Measurements from ENCODE around the gene OBP2A. TPM values are rescaled to one million over a fixed set of nuclear protein-coding genes. Genes with fewer than 3 reads are reported as not detected.

The OBP2A gene
- total RNA-seq, 1 experiment from 2014 or later: not detected

- ATAC-seq: no peak
- ChIA-PET RAD21 (ENCODE audit: low non-redundant PET in 1 of 2, low total read pairs in 2 of 2, uncharacterized antibody in 2 of 2, unreplicated experiment in 2 of 2) (no interaction called here), CTCF (no interaction called here), POLR2A (no interaction called here)
- Histone ChIP-seq H3K9me3 (ENCODE audit: control insufficient read depth in 1 of 2, insufficient read depth in 1 of 2, low read depth in 1 of 2, low read length in 2 of 2) (no peaks in the 10 kb centered on the region), H3K27ac (ENCODE audit: low read depth, low read length) (no peak overlapping the region), H3K4me3 (replicated peaks in 1 of 2; ENCODE audit: low read depth in 1 of 2, low read length in 2 of 2) (no peak overlapping the region), H3K36me3 (ENCODE audit: control insufficient read depth in 1 of 2, insufficient read depth in 2 of 2, low read length in 2 of 2) (no peaks in the 10 kb centered on the region), H4K20me1 (ENCODE audit: insufficient read depth) (no peaks in the 10 kb centered on the region), H3K9me2 (ENCODE audit: insufficient read depth) (no peaks in the 10 kb centered on the region), H3K27me3 (ENCODE audit: insufficient read depth, low read length) (no peaks in the 10 kb centered on the region), H3K9ac (ENCODE audit: low read length) (no peak overlapping the region), H3K79me2 (ENCODE audit: insufficient read depth, low read length) (no peaks in the 10 kb centered on the region), H3K4me1 (ENCODE audit: control insufficient read depth in 1 of 2, insufficient read depth in 2 of 2, low read length in 2 of 2) (peaks cover 0 to 9% of the 10 kb centered on the region in 2 experiments; a peak in 3 of 4 replicates), H2AFZ (ENCODE audit: low read depth, low read length, poor library complexity, severe bottlenecking) (no peak overlapping the region), H3K4me2 (ENCODE audit: low read length) (no peak overlapping the region)
- no peak for DNase-seq (ENCODE audit: low read depth, low spot score)
- no TSS peak for BruUV-seq (replicated peaks)
- TF ChIP-seq, protein P1, sequence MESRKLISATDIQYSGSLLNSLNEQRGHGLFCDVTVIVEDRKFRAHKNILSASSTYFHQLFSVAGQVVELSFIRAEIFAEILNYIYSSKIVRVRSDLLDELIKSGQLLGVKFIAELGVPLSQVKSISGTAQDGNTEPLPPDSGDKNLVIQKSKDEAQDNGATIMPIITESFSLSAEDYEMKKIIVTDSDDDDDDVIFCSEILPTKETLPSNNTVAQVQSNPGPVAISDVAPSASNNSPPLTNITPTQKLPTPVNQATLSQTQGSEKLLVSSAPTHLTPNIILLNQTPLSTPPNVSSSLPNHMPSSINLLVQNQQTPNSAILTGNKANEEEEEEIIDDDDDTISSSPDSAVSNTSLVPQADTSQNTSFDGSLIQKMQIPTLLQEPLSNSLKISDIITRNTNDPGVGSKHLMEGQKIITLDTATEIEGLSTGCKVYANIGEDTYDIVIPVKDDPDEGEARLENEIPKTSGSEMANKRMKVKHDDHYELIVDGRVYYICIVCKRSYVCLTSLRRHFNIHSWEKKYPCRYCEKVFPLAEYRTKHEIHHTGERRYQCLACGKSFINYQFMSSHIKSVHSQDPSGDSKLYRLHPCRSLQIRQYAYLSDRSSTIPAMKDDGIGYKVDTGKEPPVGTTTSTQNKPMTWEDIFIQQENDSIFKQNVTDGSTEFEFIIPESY (IDR thresholded peaks at IDR 0.05; ENCODE audit: extremely low read depth, insufficient replicate concordance, low read length): no peak
- TF ChIP-seq ELF1 (IDR thresholded peaks at IDR 0.05; ENCODE audit: borderline replicate concordance, low read depth) (no peak), FOSL1 (IDR thresholded peaks at IDR 0.05; ENCODE audit: low read depth) (no peak), TCF7L2 (IDR thresholded peaks at IDR 0.05; ENCODE audit: borderline replicate concordance, extremely low read depth, insufficient read depth, insufficient read length) (no peak), EGR1 (IDR thresholded peaks at IDR 0.05; ENCODE audit: low read depth) (no peak), JUND (IDR thresholded peaks at IDR 0.05) (no peak), EZH2phosphoT487 (IDR thresholded peaks at IDR 0.05; ENCODE audit: borderline replicate concordance) (no peak), RAD21 (IDR thresholded peaks at IDR 0.05; ENCODE audit: low read depth) (no peak), POLR2A (IDR thresholded peaks at IDR 0.05; ENCODE audit: borderline replicate concordance, extremely low read depth, insufficient read depth, insufficient read length) (no peak)
- intact Hi-C loops (cut with micrococcal nuclease): no loop called here
Measured at GRCh38 chr9:135525241-135526088, 20.5 kb upstream of the OBP2A start.
